ENCODE measurements around the gene AMMECR1. TPM values are rescaled to one million over a fixed set of nuclear protein-coding genes. Genes with fewer than 3 reads are reported as not detected.
A peak's percentile ranks its signal among the peaks of the same experiment; 100 is the strongest.

AMMECR1 gene
- total and polyA plus RNA-seq, 2 of the 4 experiments (the other 2 are of a cell fraction), result 7.0 to 11.3 TPM

- H4K5ac ChIP-seq (ENCODE audit: low read depth, low read length), result no peak overlapping the region
- no peak overlapping the region for H3K4me3 ChIP-seq (ENCODE audit: insufficient read depth, low read depth, low read length)
- no peak overlapping the region for H4K91ac ChIP-seq (ENCODE audit: insufficient read depth, low read depth, low read length)
- dilution Hi-C loops (cut with HindIII; ENCODE audit: low sequenced_read_pairs, unreplicated experiment), result no loop called here
- H3K27me3 ChIP-seq (ENCODE audit: control insufficient read depth, insufficient read depth, low read length), result peaks cover 1% of the 10 kb centered on the region; the same call in 1 of the 2 replicates
- no peak overlapping the region for H4K8ac ChIP-seq (ENCODE audit: low read depth in 2 of 2, low read length in 2 of 2)
- no peak overlapping the region for H3K4me2 ChIP-seq (ENCODE audit: low read depth, low read length)
- H3K4me1 ChIP-seq (ENCODE audit: control insufficient read depth, insufficient read depth, low read length), result peaks cover 2% of the 10 kb centered on the region; the same call in 1 of the 2 replicates
- no peak overlapping the region for H2AK9ac ChIP-seq (replicated peaks; ENCODE audit: low read depth, low read length, poor library complexity)
- H3K79me1 ChIP-seq (ENCODE audit: low read depth in 1 of 2, low read length in 2 of 2), result peaks cover 3 to 7% of the 10 kb centered on the region in 2 experiments; a peak in 2 of 4 replicates
- H2BK15ac ChIP-seq (ENCODE audit: low read depth, low read length), result no peak overlapping the region
- in situ Hi-C loops (cut with MboI; ENCODE audit: low sequenced_read_pairs), result no loop called here
- H2BK20ac ChIP-seq (ENCODE audit: low read depth, low read length), result no peak overlapping the region
- H3K4ac ChIP-seq (ENCODE audit: low read depth, low read length), result no peak overlapping the region
- H3K9me3 ChIP-seq (ENCODE audit: control insufficient read depth, insufficient read depth, low read length), result no peaks in the 10 kb centered on the region
- H3K36me3 ChIP-seq (ENCODE audit: control insufficient read depth, insufficient read depth, low read length), result no peaks in the 10 kb centered on the region
- TF ChIP-seq MAFK (IDR thresholded peaks at IDR 0.05; ENCODE audit: low read depth, low read length), result no peak
- no peak for TF ChIP-seq FOS (IDR thresholded peaks at IDR 0.05; ENCODE audit: low read depth, low read length)
- no peak for TF ChIP-seq MAZ (IDR thresholded peaks at IDR 0.05; ENCODE audit: borderline replicate concordance, low read depth, low read length)
- TF ChIP-seq POLR2A (IDR thresholded peaks at IDR 0.05; ENCODE audit: low read depth, low read length), result no peak
- TF ChIP-seq CHD1 (IDR thresholded peaks at IDR 0.05; ENCODE audit: low read depth, low read length), result no peak
- TF ChIP-seq, protein P1, sequence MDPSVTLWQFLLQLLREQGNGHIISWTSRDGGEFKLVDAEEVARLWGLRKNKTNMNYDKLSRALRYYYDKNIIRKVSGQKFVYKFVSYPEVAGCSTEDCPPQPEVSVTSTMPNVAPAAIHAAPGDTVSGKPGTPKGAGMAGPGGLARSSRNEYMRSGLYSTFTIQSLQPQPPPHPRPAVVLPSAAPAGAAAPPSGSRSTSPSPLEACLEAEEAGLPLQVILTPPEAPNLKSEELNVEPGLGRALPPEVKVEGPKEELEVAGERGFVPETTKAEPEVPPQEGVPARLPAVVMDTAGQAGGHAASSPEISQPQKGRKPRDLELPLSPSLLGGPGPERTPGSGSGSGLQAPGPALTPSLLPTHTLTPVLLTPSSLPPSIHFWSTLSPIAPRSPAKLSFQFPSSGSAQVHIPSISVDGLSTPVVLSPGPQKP (IDR thresholded peaks at IDR 0.05; ENCODE audit: borderline replicate concordance, low read depth, low read length), result no peak
- no peak for TF ChIP-seq BHLHE40 (IDR thresholded peaks at IDR 0.05; ENCODE audit: low read depth, low read length)
- TF ChIP-seq RFX5 (IDR thresholded peaks at IDR 0.05; ENCODE audit: low read depth, low read length), result no peak
- no peak for TF ChIP-seq CEBPB (IDR thresholded peaks at IDR 0.05; ENCODE audit: low read depth, low read length)
- TF ChIP-seq NFE2L2 (IDR thresholded peaks at IDR 0.05; ENCODE audit: low read depth, low read length), result no peak
- TF ChIP-seq, protein P2, sequence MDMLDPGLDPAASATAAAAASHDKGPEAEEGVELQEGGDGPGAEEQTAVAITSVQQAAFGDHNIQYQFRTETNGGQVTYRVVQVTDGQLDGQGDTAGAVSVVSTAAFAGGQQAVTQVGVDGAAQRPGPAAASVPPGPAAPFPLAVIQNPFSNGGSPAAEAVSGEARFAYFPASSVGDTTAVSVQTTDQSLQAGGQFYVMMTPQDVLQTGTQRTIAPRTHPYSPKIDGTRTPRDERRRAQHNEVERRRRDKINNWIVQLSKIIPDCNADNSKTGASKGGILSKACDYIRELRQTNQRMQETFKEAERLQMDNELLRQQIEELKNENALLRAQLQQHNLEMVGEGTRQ (IDR thresholded peaks at IDR 0.05; ENCODE audit: low read depth, low read length), result no peak
- TF ChIP-seq RAD21 (IDR thresholded peaks at IDR 0.05; ENCODE audit: low read length), result no peak
- TF ChIP-seq RCOR1 (IDR thresholded peaks at IDR 0.05; ENCODE audit: insufficient replicate concordance, low read length), result no peak
- no peak for TF ChIP-seq MXI1 (IDR thresholded peaks at IDR 0.05; ENCODE audit: borderline replicate concordance, low read depth, low read length)
- TF ChIP-seq, protein P3, sequence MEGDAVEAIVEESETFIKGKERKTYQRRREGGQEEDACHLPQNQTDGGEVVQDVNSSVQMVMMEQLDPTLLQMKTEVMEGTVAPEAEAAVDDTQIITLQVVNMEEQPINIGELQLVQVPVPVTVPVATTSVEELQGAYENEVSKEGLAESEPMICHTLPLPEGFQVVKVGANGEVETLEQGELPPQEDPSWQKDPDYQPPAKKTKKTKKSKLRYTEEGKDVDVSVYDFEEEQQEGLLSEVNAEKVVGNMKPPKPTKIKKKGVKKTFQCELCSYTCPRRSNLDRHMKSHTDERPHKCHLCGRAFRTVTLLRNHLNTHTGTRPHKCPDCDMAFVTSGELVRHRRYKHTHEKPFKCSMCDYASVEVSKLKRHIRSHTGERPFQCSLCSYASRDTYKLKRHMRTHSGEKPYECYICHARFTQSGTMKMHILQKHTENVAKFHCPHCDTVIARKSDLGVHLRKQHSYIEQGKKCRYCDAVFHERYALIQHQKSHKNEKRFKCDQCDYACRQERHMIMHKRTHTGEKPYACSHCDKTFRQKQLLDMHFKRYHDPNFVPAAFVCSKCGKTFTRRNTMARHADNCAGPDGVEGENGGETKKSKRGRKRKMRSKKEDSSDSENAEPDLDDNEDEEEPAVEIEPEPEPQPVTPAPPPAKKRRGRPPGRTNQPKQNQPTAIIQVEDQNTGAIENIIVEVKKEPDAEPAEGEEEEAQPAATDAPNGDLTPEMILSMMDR (conservative IDR thresholded peaks at IDR 0.05; ENCODE audit: low read depth, low read length), result no peak
- H3K23ac ChIP-seq (ENCODE audit: low read depth, low read length), result no peak overlapping the region
- H4K20me1 ChIP-seq (ENCODE audit: insufficient read depth, low read length), result no peaks in the 10 kb centered on the region; the same call in 1 of the 2 replicates
- CTCF ChIA-PET, result no interaction called here
- no peak overlapping the region for H2BK120ac ChIP-seq (ENCODE audit: low read depth, low read length)
- no TSS peak for BruUV-seq (replicated peaks)
- H2AFZ ChIP-seq (replicated peaks; ENCODE audit: low read length, poor library complexity), result no peak overlapping the region
- intact Hi-C loops (cut with micrococcal nuclease), result no loop called here
- no peak; the same call in 1 of the 2 replicates for ATAC-seq (ENCODE audit: low read depth)
- no peak overlapping the region for H2AK5ac ChIP-seq (ENCODE audit: low read depth, low read length)
- H2BK5ac ChIP-seq (ENCODE audit: low read depth, low read length, poor library complexity, severe bottlenecking), result no peak overlapping the region
- H3K27ac ChIP-seq (ENCODE audit: insufficient read depth, low read length), result no peak overlapping the region
- POLR2A ChIA-PET (ENCODE audit: unreplicated experiment), result no interaction called here
- no peak overlapping the region for H3K56ac ChIP-seq (ENCODE audit: extremely low read depth, insufficient read depth, low read length)
- H3K18ac ChIP-seq (ENCODE audit: low read depth, low read length), result no peak overlapping the region
- H3K9ac ChIP-seq (ENCODE audit: low read depth, low read length), result no peak overlapping the region
- H3K14ac ChIP-seq (replicated peaks; ENCODE audit: low read depth, low read length), result no peak overlapping the region
- 0 out of 2 replicates have a peak, but pooled peaks cover 4% of the 10 kb centered on the region for H3K9me1 ChIP-seq (ENCODE audit: insufficient read depth, low read length)
- peak; percentile 4 for DNase-seq
Measured at GRCh38 chrX:110245011-110245410, 72.9 kb downstream of the AMMECR1 start.
